Measurements from ENCODE around the gene UBE2V1.

UBE2V1 gene

GRCh38 chr20:50129662-50130355, 16.9 kb upstream of the UBE2V1 start:
- Histone ChIP-seq H4K20me1 (ENCODE audit: insufficient read depth, low read length) (peaks cover 13% of the 10 kb centered on the region; the same call in 1 of the 2 replicates), H3K9me3 (ENCODE audit: insufficient read depth, low read length) (no peaks in the 10 kb centered on the region), H3K27ac (ENCODE audit: low read length) (no peak overlapping the region), H3K36me3 (replicated peaks; ENCODE audit: low read depth, low read length) (peaks cover 43% of the 10 kb centered on the region), H3K79me2 (ENCODE audit: low read length) (no peaks in the 10 kb centered on the region), H3K4me1 (ENCODE audit: low read length) (peaks cover 18% of the 10 kb centered on the region), H3K4me3 (ENCODE audit: low read length) (peak overlapping the region; percentile 61), H2AFZ (ENCODE audit: low read depth, low read length) (no peak overlapping the region), H3K4me2 (ENCODE audit: low read length) (peak overlapping the region; percentile 43), H3K27me3 (ENCODE audit: low read depth, low read length) (no peaks in the 10 kb centered on the region), H3K9ac (ENCODE audit: low read length) (peak overlapping the region; percentile 19)
- TF ChIP-seq CTCF (IDR thresholded peaks at IDR 0.05; ENCODE audit: low read depth, low read length) (no peak), EZH2phosphoT487 (IDR thresholded peaks at IDR 0.05; ENCODE audit: low read depth) (no peak)

- Histone ChIP-seq H3K4me3 (ENCODE audit: low read length) (no peak overlapping the region), H3K4me1 (ENCODE audit: low read length) (peaks cover 16% of the 10 kb centered on the region), H2AFZ (ENCODE audit: low read depth, low read length) (no peak overlapping the region), H3K36me3 (replicated peaks; ENCODE audit: low read depth, low read length) (peaks cover 45% of the 10 kb centered on the region), H3K27ac (ENCODE audit: low read length) (no peak overlapping the region), H4K20me1 (ENCODE audit: insufficient read depth, low read length) (peaks cover 10% of the 10 kb centered on the region; the same call in 1 of the 2 replicates), H3K9ac (ENCODE audit: low read length) (no peak overlapping the region), H3K27me3 (ENCODE audit: low read depth, low read length) (no peaks in the 10 kb centered on the region), H3K79me2 (ENCODE audit: low read length) (no peaks in the 10 kb centered on the region), H3K9me3 (ENCODE audit: insufficient read depth, low read length) (no peaks in the 10 kb centered on the region), H3K4me2 (ENCODE audit: low read length) (no peak overlapping the region)
- TF ChIP-seq EZH2phosphoT487 (IDR thresholded peaks at IDR 0.05; ENCODE audit: low read depth) (no peak), CTCF (IDR thresholded peaks at IDR 0.05; ENCODE audit: low read depth, low read length) (no peak)
These were observed 15.6 kb upstream of the UBE2V1 start for GRCh38 chr20:50128520-50128905.

- TF ChIP-seq CTCF (IDR thresholded peaks at IDR 0.05; ENCODE audit: low read depth, low read length) (no peak), EZH2phosphoT487 (IDR thresholded peaks at IDR 0.05; ENCODE audit: low read depth) (no peak)
- Histone ChIP-seq H3K4me1 (ENCODE audit: low read length) (peaks cover 14% of the 10 kb centered on the region), H3K36me3 (replicated peaks; ENCODE audit: low read depth, low read length) (peaks cover 45% of the 10 kb centered on the region), H3K4me2 (ENCODE audit: low read length) (no peak overlapping the region), H3K27me3 (ENCODE audit: low read depth, low read length) (no peaks in the 10 kb centered on the region), H3K79me2 (ENCODE audit: low read length) (no peaks in the 10 kb centered on the region), H3K9me3 (ENCODE audit: insufficient read depth, low read length) (no peaks in the 10 kb centered on the region), H3K27ac (ENCODE audit: low read length) (no peak overlapping the region), H4K20me1 (ENCODE audit: insufficient read depth, low read length) (0 out of 2 replicates have a peak, but pooled peaks cover 4% of the 10 kb centered on the region), H2AFZ (ENCODE audit: low read depth, low read length) (no peak overlapping the region), H3K9ac (ENCODE audit: low read length) (no peak overlapping the region), H3K4me3 (ENCODE audit: low read length) (no peak overlapping the region)
These were observed 14.9 kb upstream of the UBE2V1 start for GRCh38 chr20:50127587-50128519.

GRCh38 chr20:50126662-50127061, 13.7 kb upstream of the UBE2V1 start:
- Histone ChIP-seq H3K27ac (ENCODE audit: low read length) (peak overlapping the region; percentile 51), H3K36me3 (replicated peaks; ENCODE audit: low read depth, low read length) (peaks cover 39% of the 10 kb centered on the region)

More at GRCh38 chr20:50126662-50127061, 13.7 kb upstream of the UBE2V1 start:
- no peaks in the 10 kb centered on the region for H3K9me3 ChIP-seq (ENCODE audit: insufficient read depth, low read length)
- no peaks in the 10 kb centered on the region for H4K20me1 ChIP-seq (ENCODE audit: insufficient read depth, low read length)
- H2AFZ ChIP-seq (ENCODE audit: low read depth, low read length): no peak overlapping the region
- TF ChIP-seq CTCF (IDR thresholded peaks at IDR 0.05; ENCODE audit: low read depth, low read length) (no peak), EZH2phosphoT487 (IDR thresholded peaks at IDR 0.05; ENCODE audit: low read depth) (no peak)
- H3K4me3 ChIP-seq (ENCODE audit: low read length): no peak overlapping the region
- no peak overlapping the region for H3K9ac ChIP-seq (ENCODE audit: low read length)
- H3K4me1 ChIP-seq (ENCODE audit: low read length): peaks cover 14% of the 10 kb centered on the region
- no peaks in the 10 kb centered on the region for H3K79me2 ChIP-seq (ENCODE audit: low read length)
- H3K4me2 ChIP-seq (ENCODE audit: low read length): peak overlapping the region; percentile 28
- no peaks in the 10 kb centered on the region for H3K27me3 ChIP-seq (ENCODE audit: low read depth, low read length)
